IMR-90 (cell line): ENCODE data around the gene GTF2F2. TPM values are rescaled to one million over a fixed set of nuclear protein-coding genes. Genes with fewer than 3 reads are reported as not detected.

Experiments
- ATAC-seq: fragments of 200-7000 bp; cut with Tn5 transposase; 2 replicates; pipeline ENCODE4 v1.9.1; 2020; ENCODE audit warnings: low read depth, mild to moderate bottlenecking, moderate library complexity
- BruUV-seq: library from RNA; stranded (reverse); fragments of 400-500 nt; replicated peaks from 2 replicates; lab custom pipeline; 2021; lab: Mats Ljungman, UMichigan
- CTCF ChIA-PET: fragments of 300-600 bp; formaldehyde crosslinking; extraction: SDS; loops from one replicate; lab custom pipeline; 2021; ENCODE audit warnings: antibody characterized with exemption; lab: Yijun Ruan, JAX
- POLR2A ChIA-PET: fragments of 300-600 bp; sonication (Branson Sonifier 250); formaldehyde crosslinking; loops from one replicate; lab custom pipeline; 2022; ENCODE audit warnings: antibody characterized with exemption; ENCODE audit not compliant: unreplicated experiment; lab: Charles Lee
- DNase-seq: peaks from one replicate; pipeline ENCODE4 v3.0.0; 2013
- H2AFZ ChIP-seq: replicated peaks from 2 replicates; pipeline ENCODE3; 2013; ENCODE audit warnings: low read length, mild to moderate bottlenecking; ENCODE audit not compliant: poor library complexity
- H2AK5ac ChIP-seq: 2 replicates; pipeline ENCODE4 v1.6.1; 2013; ENCODE audit warnings: low read depth, low read length, inconsistent platforms
- H2AK9ac ChIP-seq: replicated peaks from 2 replicates; pipeline ENCODE3; 2013; ENCODE audit warnings: mild to moderate bottlenecking, low read depth, low read length, moderate library complexity; ENCODE audit not compliant: poor library complexity
- H2BK120ac ChIP-seq: 2 replicates; pipeline ENCODE4 v1.6.1; 2013; ENCODE audit warnings: low read depth, low read length, inconsistent platforms
- H2BK15ac ChIP-seq: 3 replicates; pipeline ENCODE4 v1.6.1; 2013; ENCODE audit warnings: low read depth, low read length, inconsistent platforms
- H2BK20ac ChIP-seq: 2 replicates; pipeline ENCODE4 v1.6.1; 2013; ENCODE audit warnings: low read depth, mild to moderate bottlenecking, inconsistent platforms, low read length, moderate library complexity
- H2BK5ac ChIP-seq: 2 replicates; pipeline ENCODE4 v1.6.1; 2013; ENCODE audit warnings: mild to moderate bottlenecking, low read depth, low read length, inconsistent platforms; ENCODE audit not compliant: poor library complexity, severe bottlenecking
- H3K14ac ChIP-seq: replicated peaks from 2 replicates; pipeline ENCODE4 v1.6.1; 2013; ENCODE audit warnings: low read depth, low read length, inconsistent platforms
- H3K18ac ChIP-seq: 2 replicates; pipeline ENCODE4 v1.6.1; 2013; ENCODE audit warnings: low read depth, low read length, control low read depth
- H3K23ac ChIP-seq: 2 replicates; pipeline ENCODE4 v1.6.1; 2013; ENCODE audit warnings: low read depth, low read length, inconsistent platforms
- H3K27ac ChIP-seq: 2 replicates; pipeline ENCODE4 v1.5.1; 2013; ENCODE audit warnings: mild to moderate bottlenecking, control low read depth, low read length; ENCODE audit not compliant: insufficient read depth
- H3K27me3 ChIP-seq: 2 replicates; pipeline ENCODE4 v1.6.1; 2013; ENCODE audit warnings: low read length; ENCODE audit not compliant: control insufficient read depth, insufficient read depth
- H3K36me3 ChIP-seq: 2 replicates; pipeline ENCODE4 v1.6.1; 2013; ENCODE audit warnings: low read length, mixed read lengths; ENCODE audit not compliant: control insufficient read depth, insufficient read depth
- H3K4ac ChIP-seq: 2 replicates; pipeline ENCODE4 v1.6.1; 2013; ENCODE audit warnings: low read depth, low read length, inconsistent platforms
- H3K4me1 ChIP-seq: 2 replicates; pipeline ENCODE4 v1.6.1; 2013; ENCODE audit warnings: low read length, mixed read lengths; ENCODE audit not compliant: control insufficient read depth, insufficient read depth
- H3K4me2 ChIP-seq: 2 replicates; pipeline ENCODE4 v1.6.1; 2013; ENCODE audit warnings: low read depth, mild to moderate bottlenecking, control low read depth, low read length, moderate library complexity
- H3K4me3 ChIP-seq: 2 replicates; pipeline ENCODE4 v1.5.1; 2013; ENCODE audit warnings: low read depth, mild to moderate bottlenecking, control low read depth, low read length, moderate library complexity; ENCODE audit not compliant: insufficient read depth
- H3K56ac ChIP-seq: 2 replicates; pipeline ENCODE4 v1.6.1; 2013; ENCODE audit warnings: low read length, inconsistent platforms; ENCODE audit not compliant: insufficient read depth; ENCODE audit errors: extremely low read depth
- H3K79me1 ChIP-seq, 2 experiments: 2 replicates each; pipeline ENCODE4 v1.6.1; 2013; ENCODE audit warnings: low read length in 2 of 2, inconsistent platforms in 1 of 2, low read depth in 1 of 2
- H3K9ac ChIP-seq: 2 replicates; pipeline ENCODE4 v1.6.1; 2013; ENCODE audit warnings: low read depth, low read length, control low read depth
- H3K9me1 ChIP-seq: 2 replicates; pipeline ENCODE4 v1.6.1; 2013; ENCODE audit warnings: low read length, inconsistent platforms; ENCODE audit not compliant: insufficient read depth
- H3K9me3 ChIP-seq: 2 replicates; pipeline ENCODE4 v1.6.1; 2013; ENCODE audit warnings: low read length; ENCODE audit not compliant: control insufficient read depth, insufficient read depth
- H4K20me1 ChIP-seq: 2 replicates; pipeline ENCODE4 v1.6.1; 2013; ENCODE audit warnings: low read length, inconsistent platforms; ENCODE audit not compliant: insufficient read depth
- H4K5ac ChIP-seq: 2 replicates; pipeline ENCODE4 v1.6.1; 2013; ENCODE audit warnings: mild to moderate bottlenecking, low read depth, low read length, control low read depth
- H4K8ac ChIP-seq, 2 experiments: 2 replicates each; pipeline ENCODE4 v1.6.1; 2013; ENCODE audit warnings: low read depth in 2 of 2, low read length in 2 of 2, control low read depth in 1 of 2, inconsistent platforms in 1 of 2
- H4K91ac ChIP-seq: 2 replicates; pipeline ENCODE4 v1.6.1; 2013; ENCODE audit warnings: low read depth, low read length, inconsistent platforms; ENCODE audit not compliant: insufficient read depth
- BHLHE40 ChIP-seq: fragments of 150-350 bp; IDR thresholded peaks from 2 replicates; pipeline ENCODE4 v1.6.1; 2016; ENCODE audit warnings: mild to moderate bottlenecking, low read depth, low read length
- FOS ChIP-seq: fragments of 150-350 bp; IDR thresholded peaks from 2 replicates; pipeline ENCODE4 v1.6.1; 2016; ENCODE audit warnings: low read depth, low read length
- MAFK ChIP-seq: IDR thresholded peaks from 2 replicates; pipeline ENCODE4 v1.6.1; 2012; ENCODE audit warnings: low read depth, low read length, improper control_type of control experiment
- POLR2A ChIP-seq: IDR thresholded peaks from 2 replicates; pipeline ENCODE4 v1.6.1; 2012; ENCODE audit warnings: mild to moderate bottlenecking, low read depth, low read length
- SMC3 ChIP-seq: fragments of 150-350 bp; IDR thresholded peaks from 2 replicates; pipeline ENCODE4 v1.6.1; 2016; ENCODE audit warnings: low read depth, mild to moderate bottlenecking, antibody characterized with exemption, low read length, moderate library complexity
- USF2 ChIP-seq: fragments of 150-350 bp; IDR thresholded peaks from 2 replicates; pipeline ENCODE4 v1.6.1; 2017; ENCODE audit warnings: mild to moderate bottlenecking, antibody characterized with exemption, low read length, low read depth
- WGBS, 2 experiments: methylation state at CpG; one replicate each; pipeline versions ENCODE4 v1.1.5 to v1.1.7; 2013; ENCODE audit warnings: missing lambda C conversion rate in 2 of 2; ENCODE audit not compliant: insufficient read length in 1 of 2; ENCODE audit errors: extremely low coverage in 2 of 2; 5-methylcytosine and 5-hydroxymethylcytosine counted together
- dilution Hi-C: fragments of 300-500 bp; cut with HindIII; formaldehyde crosslinking; loops from one replicate; pipeline ENCODE4 v1.14.3; 2018; ENCODE audit warnings: low sequenced_read_pairs; ENCODE audit not compliant: unreplicated experiment
- in situ Hi-C: fragments of 300-500 bp; cut with MboI; formaldehyde crosslinking; loops from 3 replicates; pipeline ENCODE4 v1.14.3; 2019; ENCODE audit warnings: low sequenced_read_pairs, inconsistent platforms, mixed read lengths
- intact Hi-C: fragments of 100-400 bp; cut with micrococcal nuclease; formaldehyde crosslinking; loops from 2 replicates; pipeline ENCODE4 v1.10.0; 2022
- polyA plus RNA-seq, 3 experiments: library from polyadenylated mRNA; depleted of rRNA; stranded (reverse); fragments of >200 nt; gene quantifications; 2 replicates each; pipeline ENCODE4 v1.2.3, GENCODE V29; 2012; ENCODE audit warnings: low replicate concordance in 1 of 3
- total RNA-seq: library from RNA; depleted of rRNA; stranded (reverse); fragments of >200 nt; gene quantifications from 2 replicates; pipeline ENCODE4 v1.2.3, GENCODE V29; 2012

GTF2F2 gene
- total and polyA plus RNA-seq, 2 of the 4 experiments (the other 2 are of a cell fraction): 16.5 to 21.0 TPM

- dilution Hi-C loops: no loop called here
- no peak overlapping the region for H2AFZ ChIP-seq
- H3K27me3 ChIP-seq: no peaks in the 10 kb centered on the region
- H2AK9ac ChIP-seq: no peak overlapping the region
- peaks cover 8% of the 10 kb centered on the region for H3K36me3 ChIP-seq
- in situ Hi-C loops: no loop called here
- H3K56ac ChIP-seq: no peak overlapping the region
- DNase-seq: peak; percentile 54
- WGBS, 2 experiments: no CpG with 5 or more reads among the region's 4 CpGs
- CTCF ChIA-PET: interaction anchor here (1.1 kb wide), 1 partner anchor 22 kb away, joined by 3 read pairs; no protein-coding TSS in a partner anchor
- peaks cover 11% of the 10 kb centered on the region for H3K4me1 ChIP-seq
- intact Hi-C loops: no loop called here
- peaks cover 8% of the 10 kb centered on the region for H3K9me1 ChIP-seq
- no peak overlapping the region for H3K9ac ChIP-seq
- peak overlapping the region; percentile 56 for H2BK5ac ChIP-seq
- H2BK20ac ChIP-seq: peak overlapping the region; percentile 45; the same call in 1 of the 2 replicates
- ATAC-seq: peak; percentile 66
- H3K18ac ChIP-seq: peak overlapping the region; percentile 61
- H3K27ac ChIP-seq: peak overlapping the region; percentile 52; the same call in 1 of the 2 replicates
- H3K79me1 ChIP-seq: peaks cover 31 to 73% of the 10 kb centered on the region in 2 experiments
- no peak overlapping the region for H4K91ac ChIP-seq
- H3K4ac ChIP-seq: no peak overlapping the region; the same call in 1 of the 2 replicates
- H2BK120ac ChIP-seq: peak overlapping the region; percentile 35; the same call in 1 of the 2 replicates
- H4K5ac ChIP-seq: peak overlapping the region; percentile 49; the same call in 1 of the 2 replicates
- H2AK5ac ChIP-seq: no peak overlapping the region
- peak overlapping the region; percentile 76; the same call in 1 of the 2 replicates for H3K4me2 ChIP-seq
- H3K9me3 ChIP-seq: no peaks in the 10 kb centered on the region
- H2BK15ac ChIP-seq: 0 out of 3 replicates have a peak overlapping the region, but pooled peaks have one; percentile 1
- H4K20me1 ChIP-seq: no peaks in the 10 kb centered on the region
- POLR2A ChIA-PET: no interaction called here
- H4K8ac ChIP-seq: peak overlapping the region in 1 of 2 experiments; percentile 43; a peak in 1 of 4 replicates
- no TSS peak for BruUV-seq
- H3K4me3 ChIP-seq: no peak overlapping the region
- TF ChIP-seq FOS: peak; percentile 77
- peak; percentile 52; the same call in 1 of the 2 replicates for TF ChIP-seq BHLHE40
- TF ChIP-seq POLR2A: no peak
- TF ChIP-seq MAFK: peak; percentile 22; the same call in 1 of the 2 replicates
- TF ChIP-seq USF2: peak; percentile 17; the same call in 1 of the 2 replicates
- TF ChIP-seq SMC3: 0 out of 2 replicates have a peak, but pooled peaks have one; percentile 2
- no peak overlapping the region for H3K14ac ChIP-seq
- H3K23ac ChIP-seq: no peak overlapping the region
These were observed 22.4 kb downstream of the GTF2F2 start for GRCh38 chr13:45142440-45143345.
